ENCODE results near the gene GYS1.

GRCh38 chr19:49004964-49005614 lies 12.0 kb upstream of the GYS1 start:
- TF ChIP-seq CTCF (conservative IDR thresholded peaks at IDR 0.05 in 1 of 2, IDR thresholded peaks at IDR 0.05 in 1 of 2; ENCODE audit: low read depth in 1 of 2, low read length in 2 of 2) = no peak
- no peak for TF ChIP-seq EZH2 (IDR thresholded peaks at IDR 0.05; ENCODE audit: low read length, missing control alignments)

Measured in fibroblast of lung (primary cell).